ENCODE measurements around the gene HMGCS2.

The HMGCS2 gene

GRCh38 chr1:119762953-119763352, 5.8 kb downstream of the HMGCS2 start:
- no peak overlapping the region for H2BK15ac ChIP-seq (ENCODE audit: low read depth, poor library complexity, severe bottlenecking)
- peaks cover 7% of the 10 kb centered on the region for H3K9me3 ChIP-seq (ENCODE audit: control insufficient read depth, low read length)
- H3K14ac ChIP-seq (ENCODE audit: low read length in 2 of 2): no peak overlapping the region
- no peak overlapping the region for H4K8ac ChIP-seq (ENCODE audit: low read length)
- no peak overlapping the region for H3K4me3 ChIP-seq (ENCODE audit: insufficient read depth in 1 of 2, low read depth in 1 of 2, low read length in 2 of 2)
- H3K4me2 ChIP-seq (ENCODE audit: low read length, poor library complexity, severe bottlenecking): no peak overlapping the region
- H2BK120ac ChIP-seq (ENCODE audit: low read depth, low read length): no peak overlapping the region
- H4K91ac ChIP-seq (ENCODE audit: low read length): no peak overlapping the region
- H2BK12ac ChIP-seq (ENCODE audit: low read length in 2 of 2): no peak overlapping the region
- H2AFZ ChIP-seq (ENCODE audit: low read depth, low read length): no peak overlapping the region
- WGBS: 100% methylated on average over 1 of the region's 1 CpG
- H3K36me3 ChIP-seq (ENCODE audit: control insufficient read depth in 1 of 2, insufficient read depth in 2 of 2, low read depth in 1 of 2, low read length in 2 of 2): no peaks in the 10 kb centered on the region
- DNase-seq: no peak
- H2BK5ac ChIP-seq (ENCODE audit: low read depth, low read length, poor library complexity, severe bottlenecking): no peak overlapping the region
- H3K23ac ChIP-seq (ENCODE audit: low read length in 2 of 2): no peak overlapping the region
- no peak overlapping the region for H3K9ac ChIP-seq (ENCODE audit: low read length)
- H3K4me1 ChIP-seq (ENCODE audit: control insufficient read depth, insufficient read depth, low read depth, low read length): no peaks in the 10 kb centered on the region
- H3K27ac ChIP-seq (ENCODE audit: low read length, poor library complexity, severe bottlenecking): no peak overlapping the region
- H3K79me1 ChIP-seq (replicated peaks; ENCODE audit: low read length, poor library complexity, severe bottlenecking): no peaks in the 10 kb centered on the region
- H3K27me3 ChIP-seq (ENCODE audit: control insufficient read depth in 1 of 2, insufficient read depth in 1 of 2, low read length in 2 of 2): peaks cover 15% of the 10 kb centered on the region in 2 experiments
- H3K18ac ChIP-seq (ENCODE audit: low read depth in 1 of 2, low read length in 2 of 2): no peak overlapping the region
- H2AK5ac ChIP-seq (ENCODE audit: low read length, severe bottlenecking): no peak overlapping the region
- H3K4ac ChIP-seq (ENCODE audit: low read depth in 1 of 2, low read length in 2 of 2): no peak overlapping the region

- no peaks in the 10 kb centered on the region for H3K4me1 ChIP-seq (ENCODE audit: control insufficient read depth, insufficient read depth, low read depth, low read length)
- H3K27ac ChIP-seq (ENCODE audit: low read length, poor library complexity, severe bottlenecking): no peak overlapping the region
- no peak overlapping the region for H3K4me2 ChIP-seq (ENCODE audit: low read length, poor library complexity, severe bottlenecking)
- no peak overlapping the region for H2BK120ac ChIP-seq (ENCODE audit: low read depth, low read length)
- no peak for DNase-seq
- H3K4ac ChIP-seq (ENCODE audit: low read depth in 1 of 2, low read length in 2 of 2): no peak overlapping the region
- no peak overlapping the region for H2AFZ ChIP-seq (ENCODE audit: low read depth, low read length)
- no CpG with 5 or more reads among the region's 1 CpG for WGBS
- H3K36me3 ChIP-seq (ENCODE audit: control insufficient read depth in 1 of 2, insufficient read depth in 2 of 2, low read depth in 1 of 2, low read length in 2 of 2): no peaks in the 10 kb centered on the region
- H2BK15ac ChIP-seq (ENCODE audit: low read depth, poor library complexity, severe bottlenecking): no peak overlapping the region
- no peak overlapping the region for H2AK5ac ChIP-seq (ENCODE audit: low read length, severe bottlenecking)
- no peak overlapping the region for H2BK12ac ChIP-seq (ENCODE audit: low read length in 2 of 2)
- no peak overlapping the region for H3K23ac ChIP-seq (ENCODE audit: low read length in 2 of 2)
- no peak overlapping the region for H4K91ac ChIP-seq (ENCODE audit: low read length)
- no peak overlapping the region for H3K14ac ChIP-seq (ENCODE audit: low read length in 2 of 2)
- no peak overlapping the region for H4K8ac ChIP-seq (ENCODE audit: low read length)
- peaks cover 14 to 15% of the 10 kb centered on the region in 2 experiments for H3K27me3 ChIP-seq (ENCODE audit: control insufficient read depth in 1 of 2, insufficient read depth in 1 of 2, low read length in 2 of 2)
- no peak overlapping the region for H3K18ac ChIP-seq (ENCODE audit: low read depth in 1 of 2, low read length in 2 of 2)
- H3K9ac ChIP-seq (ENCODE audit: low read length): no peak overlapping the region
- no peak overlapping the region for H2BK5ac ChIP-seq (ENCODE audit: low read depth, low read length, poor library complexity, severe bottlenecking)
- H3K4me3 ChIP-seq (ENCODE audit: insufficient read depth in 1 of 2, low read depth in 1 of 2, low read length in 2 of 2): no peak overlapping the region
- peaks cover 7% of the 10 kb centered on the region for H3K9me3 ChIP-seq (ENCODE audit: control insufficient read depth, low read length)
- H3K79me1 ChIP-seq (replicated peaks; ENCODE audit: low read length, poor library complexity, severe bottlenecking): no peaks in the 10 kb centered on the region
Observed at GRCh38 chr1:119762409-119762808, 6.3 kb downstream of the HMGCS2 start.

- Histone ChIP-seq H3K27me3 (ENCODE audit: control insufficient read depth in 1 of 2, insufficient read depth in 1 of 2, low read length in 2 of 2) (no peaks in the 10 kb centered on the region), H3K4me1 (ENCODE audit: control insufficient read depth, insufficient read depth, low read depth, low read length) (no peaks in the 10 kb centered on the region), H2AK5ac (ENCODE audit: low read length, severe bottlenecking) (no peak overlapping the region), H3K18ac (ENCODE audit: low read depth in 1 of 2, low read length in 2 of 2) (no peak overlapping the region), H4K91ac (ENCODE audit: low read length) (no peak overlapping the region), H3K23ac (ENCODE audit: low read length in 2 of 2) (no peak overlapping the region), H2AFZ (ENCODE audit: low read depth, low read length) (no peak overlapping the region), H3K36me3 (ENCODE audit: control insufficient read depth in 1 of 2, insufficient read depth in 2 of 2, low read depth in 1 of 2, low read length in 2 of 2) (no peaks in the 10 kb centered on the region), H2BK12ac (ENCODE audit: low read length in 2 of 2) (no peak overlapping the region), H3K9ac (ENCODE audit: low read length) (no peak overlapping the region), H4K8ac (ENCODE audit: low read length) (no peak overlapping the region), H2BK15ac (ENCODE audit: low read depth, poor library complexity, severe bottlenecking) (no peak overlapping the region), H2BK5ac (ENCODE audit: low read depth, low read length, poor library complexity, severe bottlenecking) (no peak overlapping the region), H2BK120ac (ENCODE audit: low read depth, low read length) (no peak overlapping the region), H3K79me1 (replicated peaks; ENCODE audit: low read length, poor library complexity, severe bottlenecking) (no peaks in the 10 kb centered on the region), H3K4me3 (ENCODE audit: insufficient read depth in 1 of 2, low read depth in 1 of 2, low read length in 2 of 2) (no peak overlapping the region), H3K4ac (ENCODE audit: low read depth in 1 of 2, low read length in 2 of 2) (no peak overlapping the region), H3K27ac (ENCODE audit: low read length, poor library complexity, severe bottlenecking) (no peak overlapping the region), H3K4me2 (ENCODE audit: low read length, poor library complexity, severe bottlenecking) (no peak overlapping the region), H3K14ac (ENCODE audit: low read length in 2 of 2) (no peak overlapping the region), H3K9me3 (ENCODE audit: control insufficient read depth, low read length) (no peaks in the 10 kb centered on the region)
- no peak for DNase-seq
- 91% methylated on average over 2 of the region's 3 CpGs for WGBS
Observed at GRCh38 chr1:119758584-119758983, 10.1 kb downstream of the HMGCS2 start.

GRCh38 chr1:119752592-119752991, 16.1 kb downstream of the HMGCS2 start:
- no peaks in the 10 kb centered on the region for H3K4me1 ChIP-seq (ENCODE audit: control insufficient read depth, insufficient read depth, low read depth, low read length)
- no peak overlapping the region for H3K9ac ChIP-seq (ENCODE audit: low read length)
- H3K4me3 ChIP-seq (ENCODE audit: insufficient read depth in 1 of 2, low read depth in 1 of 2, low read length in 2 of 2): no peak overlapping the region
- no peak overlapping the region for H3K27ac ChIP-seq (ENCODE audit: low read length, poor library complexity, severe bottlenecking)
- no peak overlapping the region for H3K4ac ChIP-seq (ENCODE audit: low read depth in 1 of 2, low read length in 2 of 2)
- no peak overlapping the region for H2BK5ac ChIP-seq (ENCODE audit: low read depth, low read length, poor library complexity, severe bottlenecking)
- no peak overlapping the region for H2AFZ ChIP-seq (ENCODE audit: low read depth, low read length)
- no peak overlapping the region for H2AK5ac ChIP-seq (ENCODE audit: low read length, severe bottlenecking)
- H2BK120ac ChIP-seq (ENCODE audit: low read depth, low read length): no peak overlapping the region
- H4K91ac ChIP-seq (ENCODE audit: low read length): no peak overlapping the region
- no peak for DNase-seq
- H3K27me3 ChIP-seq (ENCODE audit: control insufficient read depth in 1 of 2, insufficient read depth in 1 of 2, low read length in 2 of 2): peaks cover 0 to 21% of the 10 kb centered on the region in 2 experiments
- 100% methylated on average over 2 of the region's 4 CpGs for WGBS
- H3K18ac ChIP-seq (ENCODE audit: low read depth in 1 of 2, low read length in 2 of 2): no peak overlapping the region
- no peaks in the 10 kb centered on the region for H3K36me3 ChIP-seq (ENCODE audit: control insufficient read depth in 1 of 2, insufficient read depth in 2 of 2, low read depth in 1 of 2, low read length in 2 of 2)
- H3K79me1 ChIP-seq (replicated peaks; ENCODE audit: low read length, poor library complexity, severe bottlenecking): no peaks in the 10 kb centered on the region
- H3K14ac ChIP-seq (ENCODE audit: low read length in 2 of 2): no peak overlapping the region
- H2BK15ac ChIP-seq (ENCODE audit: low read depth, poor library complexity, severe bottlenecking): no peak overlapping the region
- H3K4me2 ChIP-seq (ENCODE audit: low read length, poor library complexity, severe bottlenecking): no peak overlapping the region
- H3K23ac ChIP-seq (ENCODE audit: low read length in 2 of 2): no peak overlapping the region
- no peak overlapping the region for H2BK12ac ChIP-seq (ENCODE audit: low read length in 2 of 2)
- H3K9me3 ChIP-seq (ENCODE audit: control insufficient read depth, low read length): no peaks in the 10 kb centered on the region
- no peak overlapping the region for H4K8ac ChIP-seq (ENCODE audit: low read length)
